HFF-Myc (cell line): Measurements from ENCODE around the gene TRRAP.

Experiments
- DNase-seq: peaks from one replicate; pipeline ENCODE4 v3.0.0-alpha.2; 2011; ENCODE audit warnings: low read depth; ENCODE audit errors: extremely low read depth
- H3K4me3 ChIP-seq: replicated peaks from 2 replicates; pipeline ENCODE4 v1.5.1; 2011; ENCODE audit warnings: low read depth, mild to moderate bottlenecking, control low read depth, low read length
- TF ChIP-seq, protein P1 (sequence below): IDR thresholded peaks from 2 replicates; pipeline ENCODE4 v1.5.1; 2012; ENCODE audit warnings: mild to moderate bottlenecking, low read depth, low read length, control low read depth; ENCODE audit errors: missing control alignments

Gene TRRAP

DNA sequence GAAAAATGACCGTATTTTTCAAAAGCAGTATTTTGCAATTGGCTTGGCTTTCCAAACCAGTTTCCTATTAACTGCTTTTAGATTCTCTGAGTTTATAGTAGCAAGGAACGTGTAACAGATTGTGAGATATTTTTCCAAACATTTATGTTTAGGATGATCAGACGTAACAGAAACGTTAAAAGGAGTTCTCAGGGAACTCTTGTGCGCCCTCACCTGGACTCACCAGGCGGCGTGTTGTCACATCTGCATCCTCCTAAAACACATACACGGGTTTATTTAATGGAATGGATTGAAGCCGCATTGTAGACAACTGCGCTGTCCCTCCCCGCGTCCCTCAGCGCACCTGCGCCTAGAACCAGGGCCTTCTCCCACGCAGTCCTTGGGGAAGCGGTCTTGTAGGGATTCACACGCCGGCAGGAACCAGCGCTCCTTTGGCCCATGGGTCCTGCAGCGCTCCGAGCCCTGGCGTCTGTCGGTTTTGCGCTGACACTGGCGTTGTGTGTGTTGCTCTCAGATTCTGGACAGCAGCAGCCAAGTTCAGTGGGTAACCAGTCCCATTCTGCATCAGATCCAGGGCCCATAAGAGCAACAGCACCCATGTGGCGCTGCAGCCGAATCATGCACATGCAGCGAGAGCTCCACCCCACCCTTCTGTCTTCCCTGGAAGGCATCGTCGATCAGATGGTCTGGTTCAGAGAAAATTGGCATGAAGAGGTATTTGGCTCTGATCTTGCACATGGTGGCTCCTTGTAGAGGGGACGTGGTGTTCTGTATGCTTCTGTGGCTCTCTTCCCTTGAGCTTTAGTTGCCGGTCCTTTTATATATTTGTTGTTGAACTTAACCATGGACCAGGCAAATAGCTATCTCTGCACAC lies 114.9 kb downstream of the TRRAP start:
- TF ChIP-seq, protein P1, sequence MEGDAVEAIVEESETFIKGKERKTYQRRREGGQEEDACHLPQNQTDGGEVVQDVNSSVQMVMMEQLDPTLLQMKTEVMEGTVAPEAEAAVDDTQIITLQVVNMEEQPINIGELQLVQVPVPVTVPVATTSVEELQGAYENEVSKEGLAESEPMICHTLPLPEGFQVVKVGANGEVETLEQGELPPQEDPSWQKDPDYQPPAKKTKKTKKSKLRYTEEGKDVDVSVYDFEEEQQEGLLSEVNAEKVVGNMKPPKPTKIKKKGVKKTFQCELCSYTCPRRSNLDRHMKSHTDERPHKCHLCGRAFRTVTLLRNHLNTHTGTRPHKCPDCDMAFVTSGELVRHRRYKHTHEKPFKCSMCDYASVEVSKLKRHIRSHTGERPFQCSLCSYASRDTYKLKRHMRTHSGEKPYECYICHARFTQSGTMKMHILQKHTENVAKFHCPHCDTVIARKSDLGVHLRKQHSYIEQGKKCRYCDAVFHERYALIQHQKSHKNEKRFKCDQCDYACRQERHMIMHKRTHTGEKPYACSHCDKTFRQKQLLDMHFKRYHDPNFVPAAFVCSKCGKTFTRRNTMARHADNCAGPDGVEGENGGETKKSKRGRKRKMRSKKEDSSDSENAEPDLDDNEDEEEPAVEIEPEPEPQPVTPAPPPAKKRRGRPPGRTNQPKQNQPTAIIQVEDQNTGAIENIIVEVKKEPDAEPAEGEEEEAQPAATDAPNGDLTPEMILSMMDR = peak; percentile 14
- no peak for DNase-seq
- H3K4me3 ChIP-seq = no peak overlapping the region

DNA sequence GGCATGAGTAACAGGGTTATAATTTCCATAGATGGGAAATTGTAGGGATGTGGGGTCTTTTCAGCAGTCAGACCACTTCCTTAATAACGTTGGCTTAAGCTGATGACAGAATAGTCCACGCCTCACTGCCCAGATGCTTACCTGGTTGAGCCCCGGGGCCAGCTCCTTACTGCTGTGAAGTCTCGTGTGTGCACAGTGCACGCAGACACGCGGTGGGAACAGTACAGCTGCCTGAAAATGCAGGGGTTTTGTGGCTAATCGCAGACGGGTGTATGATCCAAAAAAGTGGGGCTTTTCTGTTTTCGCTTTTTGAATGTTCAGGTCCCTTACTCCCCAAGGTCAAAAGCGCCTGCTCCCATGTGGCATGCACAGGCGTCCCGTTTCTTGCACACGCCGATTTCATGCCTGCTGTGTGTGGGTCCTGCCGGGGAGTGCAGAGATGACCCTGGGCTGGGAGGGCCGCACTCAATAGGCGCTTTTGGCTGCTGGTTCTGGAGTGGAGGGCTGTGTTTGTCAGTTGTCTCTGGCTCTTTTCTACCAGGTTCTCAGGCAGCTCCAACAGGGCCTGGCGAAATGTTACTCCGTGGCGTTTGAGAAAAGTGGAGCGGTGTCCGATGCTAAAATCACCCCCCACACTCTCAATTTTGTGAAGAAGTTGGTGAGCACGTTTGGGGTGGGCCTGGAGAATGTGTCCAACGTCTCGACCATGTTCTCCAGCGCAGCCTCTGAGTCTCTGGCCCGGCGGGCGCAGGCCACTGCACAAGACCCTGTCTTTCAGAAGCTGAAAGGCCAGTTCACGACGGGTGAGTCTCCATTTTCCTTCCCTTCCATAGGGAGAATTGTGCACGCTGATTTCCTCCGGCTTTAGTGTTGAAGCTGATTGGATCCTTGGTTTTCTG lies 116.0 kb downstream of the TRRAP start:
- H3K4me3 ChIP-seq = no peak overlapping the region
- TF ChIP-seq, protein P1 = no peak
- DNase-seq = no peak

DNA sequence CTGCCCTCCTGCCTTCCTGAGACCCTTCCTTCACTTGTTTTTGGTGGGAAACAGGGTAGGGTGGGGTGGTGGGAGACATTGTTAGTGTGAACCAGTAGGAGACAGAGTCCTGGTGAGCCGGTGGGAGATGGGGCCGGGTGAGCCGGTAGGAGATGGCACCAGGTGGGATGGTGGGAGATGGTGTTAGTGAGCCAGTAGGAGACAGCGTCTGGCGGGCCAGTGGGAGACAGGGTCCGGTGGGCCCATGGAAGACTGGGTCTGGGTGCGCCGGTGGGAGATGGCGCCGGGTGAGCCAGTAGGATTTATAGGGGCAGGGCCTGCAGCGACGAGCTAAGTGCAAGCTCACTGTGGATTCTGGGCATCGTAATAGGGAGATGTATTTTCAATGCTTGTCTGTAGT lies 116.8 kb downstream of the TRRAP start:
- H3K4me3 ChIP-seq = no peak overlapping the region
- DNase-seq = no peak
- TF ChIP-seq, protein P1 = no peak

DNA sequence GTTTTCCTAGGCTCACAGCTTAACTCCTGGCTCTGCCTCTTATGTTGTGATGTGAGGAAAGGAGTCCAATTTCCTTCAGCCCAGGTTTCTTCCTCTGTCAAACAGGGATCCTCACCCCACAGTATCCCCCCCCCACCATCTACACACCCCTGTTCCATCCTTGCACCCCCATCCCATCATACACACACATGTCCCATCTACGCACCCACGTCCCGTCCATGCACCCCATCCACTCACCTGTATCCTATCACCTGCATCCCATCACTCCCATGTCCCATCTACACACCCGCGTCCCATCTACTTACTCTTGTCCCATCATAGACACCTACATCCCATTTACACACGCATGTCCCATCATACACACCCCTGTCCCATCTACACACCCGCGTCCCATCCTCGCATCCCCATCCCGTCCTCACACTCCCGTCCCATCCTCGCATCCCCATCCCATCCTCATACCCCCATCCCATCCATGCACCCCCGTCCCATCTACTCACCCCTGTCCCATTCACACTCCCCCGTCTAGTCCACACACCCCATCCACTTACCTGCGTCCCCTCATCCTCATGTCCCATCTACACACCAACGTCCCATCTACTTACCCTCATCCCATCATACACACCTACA lies 117.3 kb downstream of the TRRAP start:
- TF ChIP-seq, protein P1 = no peak
- DNase-seq = no peak
- H3K4me3 ChIP-seq = no peak overlapping the region

DNA sequence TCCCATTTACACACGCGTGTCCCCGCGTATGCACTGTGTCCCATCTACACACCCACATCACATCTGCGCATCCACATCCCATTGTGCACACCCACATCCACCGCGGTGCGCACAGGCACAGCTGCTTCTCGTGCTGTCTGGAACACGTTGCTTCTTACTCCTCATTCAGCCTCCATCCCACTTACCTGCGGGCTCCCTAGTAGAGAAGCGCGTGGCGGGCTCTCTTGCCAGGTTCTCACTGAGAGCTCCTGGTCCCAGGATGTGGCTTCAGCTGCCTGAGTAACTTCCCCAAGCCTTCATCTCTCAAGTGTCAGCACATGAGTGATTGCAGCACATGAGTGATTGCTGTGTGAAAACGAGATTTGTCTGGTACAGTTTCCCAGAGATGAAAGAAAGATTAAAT lies 117.8 kb downstream of the TRRAP start:
- H3K4me3 ChIP-seq = no peak overlapping the region
- TF ChIP-seq, protein P1 = no peak
- no peak for DNase-seq

DNA sequence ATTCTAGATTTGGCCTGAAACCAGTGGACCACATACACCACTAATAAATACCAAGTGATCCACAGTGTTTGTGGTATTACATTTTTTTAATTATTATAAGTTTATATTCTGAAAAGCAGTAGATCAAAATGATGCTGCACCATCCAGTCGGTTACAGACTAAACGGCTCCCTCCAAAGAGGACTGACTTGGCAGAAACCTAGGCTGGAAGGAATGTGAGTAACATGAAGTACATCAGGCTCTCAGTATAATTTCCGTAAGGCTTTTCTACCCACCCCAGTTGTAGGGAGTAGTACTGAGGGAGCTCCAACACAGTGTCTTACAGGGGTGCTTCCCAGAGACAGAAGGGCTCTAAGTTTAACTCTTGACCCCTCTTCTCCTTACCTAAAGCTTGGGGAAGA lies 119.5 kb downstream of the TRRAP start:
- TF ChIP-seq, protein P1 = no peak
- no peak for DNase-seq
- H3K4me3 ChIP-seq = no peak overlapping the region
